Head of caudate nucleus (tissue), 42 donors: ENCODE measurements around the gene TGFBR2.

Source experiments
- DNase-seq, 42 donors: peaks; one replicate each; pipeline versions ENCODE4 v3.0.0 to v3.0.0-alpha.2; 2020 to 2021; ENCODE audit warnings: mixed read lengths in 7 of 42
- intact Hi-C: fragments of 100-400 bp; cut with DNase I; formaldehyde crosslinking; loops from one replicate; pipeline ENCODE4 v1.15.0; 2022

Gene TGFBR2

DNA sequence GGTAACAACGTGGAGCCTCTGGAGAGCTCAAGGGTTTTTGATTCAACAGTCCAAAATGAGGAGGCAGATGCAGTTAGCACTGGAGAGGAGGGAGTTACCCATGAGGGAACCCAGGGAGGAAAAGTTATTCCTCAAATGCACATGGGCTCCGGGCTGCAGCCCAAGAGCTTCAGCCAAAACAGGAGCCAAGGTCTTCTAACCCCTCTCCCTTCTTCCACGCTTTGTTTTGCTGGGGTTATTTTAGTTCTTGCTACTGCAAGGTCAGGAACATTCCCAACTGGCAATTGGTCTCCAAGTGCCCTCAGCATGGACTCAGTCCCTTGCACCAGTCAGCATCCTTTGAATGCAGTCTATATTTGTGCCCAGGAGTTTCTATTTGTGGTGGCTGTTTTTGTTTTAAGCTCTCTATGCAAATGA is 90.0 kb downstream of the TGFBR2 start:
- intact Hi-C loops, result loop anchor here (10.0 kb wide), 1 partner anchor 502 kb away; no protein-coding TSS in a partner anchor
- DNase-seq, result peak in 14 of 42 donors; percentile 4 to 49 (median 30)

DNA sequence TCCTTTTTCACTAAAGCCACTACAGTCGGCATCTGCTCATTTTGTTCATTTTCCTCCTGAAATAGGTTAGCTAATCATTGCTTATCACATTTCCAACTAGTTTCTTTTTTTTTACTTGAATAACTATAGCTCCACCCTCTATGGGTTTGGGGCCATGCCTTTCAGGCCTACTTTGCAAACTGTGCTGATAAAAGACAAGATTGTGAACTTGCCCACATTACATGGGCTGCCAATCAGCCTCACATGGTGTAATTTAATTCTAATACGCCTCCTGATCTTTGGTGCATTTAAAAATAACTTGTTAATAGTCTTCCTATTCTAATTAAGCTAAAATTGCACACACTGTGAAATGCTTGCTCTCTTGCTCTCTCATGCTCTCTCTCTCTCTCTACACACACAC is 90.5 kb downstream of the TGFBR2 start:
- intact Hi-C loops, result loop anchor here (10.0 kb wide), 1 partner anchor 502 kb away; no protein-coding TSS in a partner anchor
- peak in 8 of 42 donors; percentile 20 to 66 (median 38) for DNase-seq

DNA sequence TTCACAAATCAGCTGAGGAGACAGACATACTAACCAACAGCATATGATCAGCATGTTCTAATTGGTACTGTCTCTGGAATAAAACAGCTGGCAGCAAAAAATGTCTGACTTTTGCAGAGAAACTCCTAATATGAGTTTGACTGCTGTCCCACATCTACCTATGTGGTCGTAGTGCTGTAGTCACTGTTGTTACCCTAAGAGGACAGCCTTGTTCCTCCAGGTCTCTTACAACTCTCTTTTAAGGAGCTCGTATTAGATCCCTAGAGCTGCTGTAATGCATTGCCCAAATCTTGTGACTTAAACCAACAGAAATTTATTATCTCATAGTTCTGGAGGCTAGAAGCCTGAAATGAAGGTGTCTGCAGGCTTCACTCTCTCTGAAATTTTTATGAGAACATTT is 92.1 kb downstream of the TGFBR2 start:
- intact Hi-C loops, result loop anchor here (10.0 kb wide), 1 partner anchor 504 kb away; no protein-coding TSS in a partner anchor
- no peak for DNase-seq

DNA sequence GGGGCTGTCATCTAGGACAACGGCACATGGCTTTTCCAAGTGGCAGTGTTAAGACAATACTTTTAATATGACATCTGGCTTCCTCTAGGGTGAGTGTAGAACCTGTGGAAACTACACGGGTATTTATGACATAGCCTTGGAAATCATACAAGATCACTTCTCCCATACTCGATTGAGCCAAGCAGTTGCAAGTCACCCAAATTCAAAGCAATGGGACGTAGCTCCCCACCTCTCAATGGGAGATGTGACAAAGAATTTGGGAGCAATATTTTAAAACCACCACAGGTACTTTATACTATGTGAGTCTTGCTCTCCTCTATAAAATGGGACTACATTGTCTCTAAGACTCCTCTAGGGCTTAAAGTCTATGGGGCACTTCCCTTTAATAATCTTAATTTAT is 93.5 kb downstream of the TGFBR2 start:
- intact Hi-C loops, result loop anchor here (10.0 kb wide), 1 partner anchor 505 kb away; no protein-coding TSS in a partner anchor
- DNase-seq, result no peak

DNA sequence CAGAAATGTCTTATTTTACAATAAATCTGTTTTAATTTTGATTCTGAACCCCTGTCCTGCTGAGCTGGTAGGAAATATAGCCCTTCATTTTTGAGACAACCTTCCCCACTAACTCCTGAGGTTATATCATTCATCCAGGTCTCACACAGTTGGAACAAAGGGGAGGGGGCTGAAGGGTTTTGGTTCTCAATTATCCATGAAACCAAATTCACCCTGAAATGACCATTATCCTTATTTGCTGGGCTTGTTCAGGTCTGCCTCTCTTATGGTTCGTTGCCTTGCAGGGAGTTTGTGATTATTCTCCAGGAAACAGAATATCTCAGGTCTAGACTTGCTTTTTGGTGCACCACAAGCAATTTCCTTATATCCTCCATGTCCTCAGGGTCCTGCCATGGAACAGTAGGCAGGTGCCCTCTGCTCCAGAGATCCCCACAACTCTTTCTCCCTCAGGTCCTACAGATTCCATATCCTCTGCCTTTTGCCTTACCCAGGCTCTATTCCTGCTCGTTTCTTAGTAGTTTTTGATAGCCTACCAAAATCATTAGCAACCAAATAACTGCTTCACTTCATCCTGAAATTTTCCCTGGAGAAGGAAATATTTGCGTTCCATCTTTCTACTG is 94.4 kb downstream of the TGFBR2 start:
- intact Hi-C loops, result no loop called here
- no peak for DNase-seq

DNA sequence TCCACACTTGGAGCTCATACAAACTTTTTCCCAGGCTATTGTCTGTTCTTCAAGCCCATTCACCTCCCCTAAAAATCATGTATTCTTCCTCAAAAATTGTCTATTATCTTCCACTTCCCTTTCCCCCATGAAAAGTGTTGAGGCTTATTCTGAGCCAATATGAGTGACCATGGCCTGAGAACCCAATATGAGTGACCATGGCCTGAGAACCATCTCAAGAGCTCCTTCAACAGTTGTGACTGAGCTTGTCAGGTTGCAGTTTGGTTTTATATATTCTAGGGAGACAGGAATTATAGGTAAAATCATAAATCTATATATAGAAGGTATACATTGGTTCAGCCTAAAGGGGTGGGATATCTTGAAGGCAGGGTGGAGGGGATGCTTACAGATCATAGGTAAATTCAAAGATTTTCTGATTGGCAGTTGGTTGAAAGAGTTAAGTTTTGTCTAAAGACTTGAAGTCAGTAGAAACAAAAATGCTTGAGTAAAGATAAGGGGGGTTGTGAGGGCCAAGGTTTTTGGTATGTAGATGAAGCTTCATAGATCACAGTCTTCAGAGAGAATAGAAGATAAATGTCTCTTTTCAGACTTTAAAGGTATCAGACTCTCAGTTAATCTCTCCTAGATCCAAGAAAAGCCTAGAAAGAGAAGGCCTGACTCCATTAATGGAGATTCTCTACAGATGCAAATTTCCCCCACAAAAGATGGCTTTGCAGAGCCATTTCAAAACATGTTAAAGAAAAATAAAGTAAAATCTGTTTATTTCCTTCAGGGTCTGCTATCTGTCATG is 95.8 kb downstream of the TGFBR2 start:
- no peak for DNase-seq
- intact Hi-C loops, result no loop called here

DNA sequence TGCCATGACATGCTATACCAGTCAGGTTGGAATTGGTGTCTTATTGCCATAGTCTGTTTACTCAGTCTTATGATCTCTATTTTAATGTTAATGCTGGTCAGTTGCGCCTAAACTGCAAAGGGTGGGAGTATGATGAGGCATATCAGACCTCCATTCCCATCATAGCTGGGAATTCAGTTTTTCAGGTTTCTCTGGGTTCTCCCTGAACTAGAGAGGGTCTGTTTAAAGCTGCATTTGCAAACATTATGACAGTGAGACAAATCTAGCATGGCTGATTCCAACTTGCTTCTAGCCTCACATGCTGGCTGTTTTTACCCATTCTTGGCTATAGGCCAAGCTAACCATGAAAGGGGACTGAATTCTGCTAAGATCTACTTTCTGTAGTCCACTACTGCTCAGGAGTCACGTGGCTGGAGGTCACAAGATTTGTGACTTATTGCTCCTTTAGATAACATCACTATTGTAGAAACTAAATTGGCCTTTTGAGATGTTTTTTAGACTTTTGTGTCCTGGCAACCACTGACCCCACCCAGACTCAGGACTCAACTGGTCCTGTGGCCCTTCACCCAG is 96.5 kb downstream of the TGFBR2 start:
- DNase-seq, result no peak
- intact Hi-C loops, result no loop called here

DNA sequence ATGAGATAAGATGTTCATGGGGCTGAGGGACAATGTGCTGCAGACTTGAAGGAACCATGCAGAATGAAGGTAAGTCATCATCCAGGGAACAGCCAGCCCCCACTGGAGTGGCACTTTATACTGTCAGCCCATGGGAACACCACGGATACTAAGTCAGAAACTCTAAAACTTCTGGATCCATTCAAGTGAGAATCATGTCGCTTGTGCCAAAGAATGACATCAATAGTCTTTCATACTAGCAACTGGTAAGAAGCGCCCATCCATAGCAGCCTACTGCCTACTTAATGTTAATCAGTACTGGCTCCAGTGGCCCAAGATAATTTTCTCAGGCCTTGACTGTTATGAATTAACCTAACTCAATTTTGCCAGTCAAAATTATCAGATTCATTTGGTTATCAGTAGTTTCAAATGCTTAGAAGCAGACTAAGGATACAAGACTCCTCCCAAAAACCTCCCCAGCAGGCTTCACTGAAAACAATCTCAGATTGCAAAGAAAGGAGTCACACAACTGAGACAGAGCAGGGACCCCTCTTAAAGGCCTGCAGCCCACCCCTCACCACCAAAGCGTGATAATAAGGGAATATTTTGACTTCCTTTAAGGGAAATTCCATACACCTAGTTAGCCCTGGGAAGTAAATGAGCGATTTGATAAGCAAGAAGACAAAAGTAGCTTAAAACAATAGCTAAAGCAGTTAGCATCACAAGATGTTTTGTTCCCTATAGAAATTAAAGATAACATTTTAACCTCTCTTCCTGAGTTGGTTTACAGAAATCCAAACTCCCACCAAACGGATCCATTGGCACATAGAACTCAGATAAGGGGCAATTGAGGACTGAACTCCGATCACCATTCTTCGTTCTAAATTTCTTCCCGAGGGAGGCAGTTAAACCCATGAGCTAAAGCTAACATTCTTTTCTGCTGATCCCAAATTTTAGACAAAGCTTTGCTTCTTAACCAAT is 98.8 kb downstream of the TGFBR2 start:
- intact Hi-C loops, result no loop called here
- no peak for DNase-seq

DNA sequence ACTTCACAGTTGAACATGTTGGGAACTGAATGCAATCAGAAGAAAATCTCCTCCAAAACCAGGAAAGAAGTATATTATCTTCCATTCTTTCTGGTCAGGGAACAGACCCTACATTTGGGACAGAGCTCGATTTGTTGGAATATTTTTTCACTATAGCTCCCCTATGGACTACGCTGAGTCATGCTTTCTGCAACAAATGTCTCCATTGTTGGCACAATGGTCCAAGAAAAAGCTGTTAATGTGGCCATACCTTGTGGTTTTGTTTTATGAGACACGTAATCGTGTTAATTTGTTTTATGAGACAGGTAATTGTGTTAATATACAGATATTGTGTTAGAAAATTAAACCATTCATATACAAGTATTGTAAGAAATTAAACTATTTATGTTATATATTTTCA is 101.4 kb downstream of the TGFBR2 start:
- no peak for DNase-seq
- intact Hi-C loops, result no loop called here

DNA sequence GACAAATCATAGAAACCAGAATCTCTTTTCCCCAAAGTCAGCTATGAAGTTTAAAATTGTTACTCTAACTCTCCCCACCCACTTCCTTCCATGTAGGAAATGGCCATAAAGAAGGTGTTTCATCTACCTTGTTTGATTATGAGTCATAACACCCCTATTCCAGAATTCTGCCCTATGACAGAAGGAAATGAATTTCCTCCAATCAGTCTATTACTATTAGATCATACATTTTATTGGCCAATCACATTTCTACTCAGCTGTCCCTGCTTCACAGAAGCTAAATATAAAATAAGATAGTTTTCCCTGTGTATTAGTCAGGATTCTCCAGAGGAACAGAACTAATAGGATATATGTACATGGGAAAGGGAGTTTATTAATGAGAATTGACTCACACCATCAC is 102.1 kb downstream of the TGFBR2 start:
- intact Hi-C loops, result no loop called here
- no peak for DNase-seq

DNA sequence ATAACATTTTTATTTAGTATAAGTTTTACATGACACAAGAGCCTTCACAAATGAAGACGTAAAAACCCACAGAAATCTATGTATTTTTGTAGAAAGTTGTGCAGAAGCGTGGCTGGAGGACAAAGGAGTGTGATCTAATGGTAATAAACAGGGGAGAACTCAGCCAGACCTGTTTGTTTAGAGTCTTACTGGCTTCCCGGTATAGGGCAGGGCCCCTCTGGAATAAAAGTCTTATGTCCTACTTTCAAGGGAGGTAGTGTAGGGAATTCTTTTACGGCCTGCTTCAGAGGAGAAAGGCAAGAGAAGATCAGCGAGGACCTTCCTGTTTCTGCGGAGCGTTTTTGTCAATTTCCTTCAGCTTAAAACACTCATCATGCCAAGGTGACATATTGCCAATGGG is 103.6 kb downstream of the TGFBR2 start:
- intact Hi-C loops, result no loop called here
- DNase-seq, result no peak

DNA sequence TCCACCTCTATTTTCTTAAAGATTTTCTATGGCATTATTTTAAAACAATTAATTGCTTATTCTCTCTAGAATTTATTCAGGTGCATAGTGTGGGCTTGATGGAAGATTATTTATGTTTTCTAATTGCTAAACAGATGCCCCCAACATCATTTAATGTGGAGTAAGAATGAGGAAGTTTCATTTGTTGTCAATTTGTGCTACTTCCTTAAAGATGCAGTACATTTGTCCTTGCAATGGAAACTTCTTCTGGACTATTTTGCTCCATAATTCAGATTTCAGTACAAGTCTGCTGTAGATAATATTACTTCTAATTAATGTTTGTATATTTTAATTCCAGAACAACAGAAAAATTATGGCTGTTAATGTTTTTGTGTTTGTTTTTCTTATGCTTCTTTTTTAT is 104.8 kb downstream of the TGFBR2 start:
- DNase-seq, result no peak
- intact Hi-C loops, result no loop called here

DNA sequence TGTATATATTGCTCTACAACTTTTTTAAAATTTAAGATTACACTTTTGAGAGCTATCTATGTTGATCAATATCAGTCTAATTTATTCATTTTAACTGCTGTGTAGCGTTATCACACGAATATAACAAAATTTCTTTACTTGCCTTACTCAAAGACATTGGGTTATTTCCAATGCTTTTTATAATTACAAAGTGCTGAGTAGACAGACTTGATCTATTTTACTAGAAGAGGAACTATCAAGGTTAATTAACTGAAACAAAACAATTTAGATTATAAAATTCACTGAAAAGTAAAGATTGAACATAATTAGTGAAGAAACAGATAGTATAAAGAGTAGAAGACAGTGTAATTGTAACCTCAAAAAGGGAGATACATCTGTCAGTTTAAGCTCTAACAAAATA is 105.5 kb downstream of the TGFBR2 start:
- intact Hi-C loops, result no loop called here
- DNase-seq, result no peak

DNA sequence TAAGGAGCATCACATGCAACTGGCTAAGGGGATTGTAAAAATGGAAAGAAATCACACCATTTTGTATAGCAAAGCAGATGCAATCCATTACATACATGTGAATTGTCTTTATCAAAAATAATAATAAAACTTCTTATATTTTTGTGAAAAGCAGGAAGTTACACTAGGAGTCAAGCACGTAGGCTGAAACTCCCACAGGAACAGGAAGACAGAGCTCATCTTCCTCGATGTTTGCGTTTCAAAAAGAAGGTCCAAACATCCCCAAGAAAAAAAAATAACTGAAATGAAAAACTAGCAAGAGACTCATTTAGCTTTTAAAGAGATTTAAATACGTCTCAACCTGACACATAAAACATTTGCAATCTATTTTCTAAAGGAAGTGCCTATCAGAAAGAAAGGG is 106.6 kb downstream of the TGFBR2 start:
- DNase-seq, result no peak
- intact Hi-C loops, result no loop called here

DNA sequence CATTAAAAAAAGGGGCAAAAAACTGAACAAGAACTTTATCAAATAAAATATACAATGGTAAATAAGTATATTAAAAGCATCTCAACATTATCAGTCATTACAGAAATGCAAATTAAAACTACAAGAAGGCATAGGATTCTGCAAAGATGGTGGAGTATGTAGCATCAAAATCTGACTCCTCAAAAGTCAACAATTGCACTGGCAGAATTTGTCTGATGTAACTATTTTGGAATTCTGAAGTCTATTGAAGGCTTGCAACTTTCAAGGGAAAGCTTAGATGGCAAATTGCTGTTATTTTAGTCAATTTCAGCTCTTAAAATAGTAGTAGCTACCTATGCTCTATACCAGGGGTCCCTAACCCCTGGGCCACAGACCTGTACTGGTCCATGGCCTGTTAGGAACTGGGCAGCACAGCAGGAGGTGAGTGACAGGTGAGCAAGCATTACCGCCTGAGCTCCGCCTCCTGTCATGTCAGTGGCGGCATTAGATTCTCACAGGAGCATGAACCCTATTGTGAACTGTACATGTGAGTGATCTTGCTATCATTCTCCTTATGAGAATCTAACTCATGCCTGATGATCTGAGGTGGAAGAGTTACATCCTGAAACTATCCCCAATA is 107.6 kb downstream of the TGFBR2 start:
- no peak for DNase-seq
- intact Hi-C loops, result no loop called here

DNA sequence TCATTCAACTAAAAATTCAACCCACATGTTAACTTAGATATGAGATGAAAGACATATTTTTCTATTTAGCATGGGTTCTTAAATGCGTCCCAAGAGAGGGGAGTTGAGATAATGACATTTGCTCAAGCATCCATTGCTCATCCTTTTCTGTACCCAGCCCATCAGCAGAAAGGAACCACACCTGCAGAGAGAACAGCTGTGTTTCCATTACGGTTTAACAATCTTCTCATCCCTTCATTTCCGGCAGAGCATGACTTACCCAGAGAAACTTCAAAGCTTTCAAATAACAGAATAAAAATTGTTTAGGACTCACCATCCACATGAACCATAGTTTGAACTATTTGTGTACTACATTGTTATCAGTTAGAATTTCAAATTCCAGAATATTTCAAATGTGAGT is 113.1 kb downstream of the TGFBR2 start:
- intact Hi-C loops, result no loop called here
- DNase-seq, result no peak

DNA sequence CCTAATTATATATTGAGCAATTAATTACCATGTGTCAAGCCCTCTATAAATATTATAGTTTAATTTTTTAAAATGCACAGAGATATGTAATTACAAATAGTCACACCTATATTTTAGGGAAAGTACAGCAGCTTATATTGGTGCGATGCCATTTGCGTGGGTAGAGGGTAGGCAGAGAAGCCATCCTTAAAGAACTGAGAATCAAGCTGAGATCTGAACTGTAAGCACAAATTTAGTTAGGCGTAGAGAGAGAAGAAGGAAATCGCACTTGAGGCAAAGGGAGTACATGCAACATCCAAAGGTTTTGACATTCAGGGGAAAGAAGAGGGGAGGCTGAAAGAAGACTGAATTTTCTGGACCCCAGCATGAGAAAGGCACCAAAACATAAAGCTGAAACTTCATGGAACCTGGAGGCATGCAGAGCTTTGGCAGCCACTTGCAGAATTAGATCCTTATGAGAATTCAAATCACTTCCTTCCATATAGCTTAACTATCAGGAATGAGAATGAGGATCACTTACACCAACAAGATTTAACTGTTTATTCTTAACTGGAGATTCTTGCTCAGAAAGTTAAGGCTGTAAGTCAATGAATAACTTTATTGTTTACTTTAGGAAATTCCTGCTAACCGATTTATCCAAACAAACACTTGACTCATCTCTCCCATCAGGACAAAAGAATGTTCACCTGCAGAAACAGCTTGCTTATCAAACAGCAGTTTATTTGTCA is 114.3 kb downstream of the TGFBR2 start:
- intact Hi-C loops, result no loop called here
- no peak for DNase-seq

DNA sequence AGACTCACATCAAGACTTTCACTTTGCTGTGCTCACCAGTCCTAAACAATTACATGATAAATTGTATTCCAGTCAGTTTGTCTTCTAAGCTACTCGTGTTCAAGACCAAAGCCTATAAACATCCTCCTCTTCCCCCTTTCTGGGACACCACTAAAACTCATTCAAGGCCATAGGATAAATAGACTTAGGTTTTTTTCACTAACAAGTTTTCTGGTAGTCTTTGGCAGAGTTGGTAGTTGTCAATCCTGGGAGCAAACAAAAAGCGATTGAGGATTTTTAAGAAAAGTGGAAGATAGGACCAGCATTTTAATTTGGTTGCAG is 114.9 kb downstream of the TGFBR2 start:
- intact Hi-C loops, result no loop called here
- DNase-seq, result no peak
